ENCODE measurements around the gene SH3TC2. TPM values are rescaled to one million over a fixed set of nuclear protein-coding genes. Genes with fewer than 3 reads are reported as not detected.

The SH3TC2 gene
- total RNA-seq, 4 donors from 2014 or later = 1.9 to 8.2 (median 5.2) TPM

DNA sequence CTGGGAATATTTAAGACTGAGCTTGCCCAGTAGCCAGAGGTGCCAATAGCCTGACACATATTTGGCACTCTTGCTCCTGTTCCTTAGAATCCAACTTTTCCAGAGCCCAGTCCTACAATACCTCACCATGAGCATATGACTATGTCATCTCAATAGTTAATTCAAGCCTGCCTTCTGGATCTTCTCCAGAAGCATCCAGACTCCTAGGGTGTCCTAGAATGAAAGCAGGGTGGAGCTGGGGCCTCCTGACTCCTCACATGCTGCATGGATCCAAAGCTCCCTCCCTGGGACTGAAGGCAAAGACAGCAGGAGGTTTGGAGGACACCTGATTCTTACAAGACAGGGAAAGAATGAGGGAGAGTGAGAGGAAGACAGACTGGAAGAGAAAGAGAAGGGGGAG lies 37.9 kb downstream of the SH3TC2 start:
- Histone ChIP-seq H3K9me3 (no peaks in the 10 kb centered on the region), H3K4me1 (no peaks in the 10 kb centered on the region), H3K36me3 (no peaks in the 10 kb centered on the region), H3K27me3 (no peaks in the 10 kb centered on the region), H3K27ac (no peak overlapping the region), H3K4me3 (no peak overlapping the region)
- TF ChIP-seq CTCF (IDR thresholded peaks at IDR 0.05) (no peak), POLR2AphosphoS5 (IDR thresholded peaks at IDR 0.05) (no peak), EP300 (IDR thresholded peaks at IDR 0.05) (no peak), POLR2A (IDR thresholded peaks at IDR 0.05) (no peak)
- no peak for DNase-seq (ENCODE audit: low spot score in 2 of 2)

GRCh38 chr5:149024477-149024876 lies 38.4 kb downstream of the SH3TC2 start:
- WGBS = 56% methylated on average over 1 of the region's 1 CpG
- Histone ChIP-seq H3K4me3 (no peak overlapping the region), H3K36me3 (no peaks in the 10 kb centered on the region), H3K4me1 (no peaks in the 10 kb centered on the region), H3K27me3 (no peaks in the 10 kb centered on the region), H3K27ac (no peak overlapping the region), H3K9me3 (no peaks in the 10 kb centered on the region)
- DNase-seq (ENCODE audit: low spot score in 2 of 2) = no peak
- no peak for TF ChIP-seq EP300 (IDR thresholded peaks at IDR 0.05)
- no peak for TF ChIP-seq POLR2AphosphoS5 (IDR thresholded peaks at IDR 0.05)
- no peak for TF ChIP-seq CTCF (IDR thresholded peaks at IDR 0.05)
- TF ChIP-seq POLR2A (IDR thresholded peaks at IDR 0.05) = no peak

- no peak for TF ChIP-seq POLR2AphosphoS5 (IDR thresholded peaks at IDR 0.05)
- no peak for TF ChIP-seq CTCF (IDR thresholded peaks at IDR 0.05)
- no peak for TF ChIP-seq EP300 (IDR thresholded peaks at IDR 0.05)
- no peak for TF ChIP-seq POLR2A (IDR thresholded peaks at IDR 0.05)
- Histone ChIP-seq H3K36me3 (no peaks in the 10 kb centered on the region), H3K9me3 (no peaks in the 10 kb centered on the region), H3K27ac (no peak overlapping the region), H3K27me3 (no peaks in the 10 kb centered on the region), H3K4me3 (no peak overlapping the region), H3K4me1 (peaks cover 3% of the 10 kb centered on the region)
- 90% methylated on average over 1 of the region's 1 CpG for WGBS
- no peak for DNase-seq (ENCODE audit: low spot score in 2 of 2)
These were observed 40.7 kb downstream of the SH3TC2 start for GRCh38 chr5:149022200-149022599.

DNA sequence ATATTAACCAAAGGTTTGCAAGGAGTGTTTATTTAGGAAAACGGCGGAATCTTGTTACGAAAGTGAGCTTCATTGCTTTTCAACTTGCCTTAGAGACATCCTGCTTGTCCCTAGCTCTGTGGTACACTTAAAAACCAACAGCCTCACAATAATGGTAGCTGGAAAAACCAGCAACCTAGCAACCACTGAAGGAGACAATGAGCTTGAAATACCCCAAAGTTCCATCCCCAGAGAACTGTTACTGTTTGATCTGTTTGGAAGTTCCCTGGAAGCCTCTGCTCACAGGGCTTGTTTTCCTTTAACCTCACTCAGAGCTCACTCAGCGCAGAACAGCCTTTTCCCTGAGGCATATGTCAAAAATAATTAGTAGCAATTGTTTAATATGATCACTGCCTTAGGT lies 43.2 kb downstream of the SH3TC2 start:
- no peak for DNase-seq (ENCODE audit: low spot score in 2 of 2)
- H3K27me3 ChIP-seq = no peaks in the 10 kb centered on the region
- peaks cover 3% of the 10 kb centered on the region for H3K4me1 ChIP-seq
- no peak overlapping the region for H3K27ac ChIP-seq
- H3K4me3 ChIP-seq = no peak overlapping the region
- H3K9me3 ChIP-seq = no peaks in the 10 kb centered on the region
- WGBS = 62% methylated on average over 4 of the region's 4 CpGs
- H3K36me3 ChIP-seq = no peaks in the 10 kb centered on the region
- TF ChIP-seq CTCF (IDR thresholded peaks at IDR 0.05) = no peak
- no peak for TF ChIP-seq POLR2A (IDR thresholded peaks at IDR 0.05)
- TF ChIP-seq EP300 (IDR thresholded peaks at IDR 0.05) = no peak
- no peak for TF ChIP-seq POLR2AphosphoS5 (IDR thresholded peaks at IDR 0.05)

DNA sequence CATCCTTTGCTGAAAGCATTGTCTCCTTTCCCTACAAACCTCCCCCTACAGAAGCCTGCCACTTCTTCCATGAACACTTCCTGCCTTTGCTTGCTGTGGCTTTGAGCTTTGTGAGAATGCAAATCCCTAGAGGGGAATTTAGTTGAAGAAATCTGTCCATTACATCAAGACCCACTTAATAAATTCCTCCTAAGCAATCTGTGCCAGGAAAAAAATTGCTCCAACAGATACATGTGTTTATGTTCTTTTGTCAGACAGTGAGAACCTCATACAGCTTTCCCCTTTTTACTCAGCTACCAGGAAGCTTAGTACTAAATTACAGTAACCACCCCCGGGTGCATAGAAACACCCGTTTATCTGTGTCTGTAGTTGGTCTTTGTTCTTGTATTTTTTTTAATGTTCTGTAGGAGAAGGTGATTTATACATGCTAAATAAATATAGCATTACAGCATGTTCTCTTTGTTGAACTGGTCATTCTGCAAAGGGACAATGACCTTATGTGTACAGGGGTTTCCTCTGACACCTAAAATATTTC lies 43.9 kb downstream of the SH3TC2 start:
- Histone ChIP-seq H3K9me3 (no peaks in the 10 kb centered on the region), H3K4me1 (peaks cover 3% of the 10 kb centered on the region), H3K27me3 (no peaks in the 10 kb centered on the region), H3K27ac (no peak overlapping the region), H3K36me3 (no peaks in the 10 kb centered on the region), H3K4me3 (no peak overlapping the region)
- 35% methylated on average over 2 of the region's 2 CpGs for WGBS
- no peak for DNase-seq (ENCODE audit: low spot score in 2 of 2)
- no peak for TF ChIP-seq CTCF (IDR thresholded peaks at IDR 0.05)
- TF ChIP-seq EP300 (IDR thresholded peaks at IDR 0.05) = no peak
- TF ChIP-seq POLR2AphosphoS5 (IDR thresholded peaks at IDR 0.05) = no peak
- TF ChIP-seq POLR2A (IDR thresholded peaks at IDR 0.05) = no peak
